CD14-positive monocyte (primary cell): Measurements from ENCODE around the gene COL27A1. TPM values are rescaled to one million over a fixed set of nuclear protein-coding genes. Genes with fewer than 3 reads are reported as not detected.

Experiments
- DNase-seq, 3 donors: peaks; one replicate each; pipeline ENCODE4 v3.0.0-alpha.2; 2011 to 2022
- H2AFZ ChIP-seq: 2 replicates; pipeline ENCODE4 v1.6.0; 2012; ENCODE audit warnings: mild to moderate bottlenecking, low read depth, low read length, inconsistent platforms; ENCODE audit not compliant: insufficient read depth, poor library complexity, severe bottlenecking
- H3K27ac ChIP-seq, 2 donors: 1 replicate in 1 of 2; 2 replicates in 1 of 2; pipeline ENCODE4 v1.5.1; 2012 to 2013; ENCODE audit warnings: low read length in 2 of 2, control low read depth in 1 of 2, inconsistent platforms in 1 of 2, low read depth in 1 of 2, mild to moderate bottlenecking in 1 of 2
- H3K27me3 ChIP-seq, 2 donors: one replicate each; pipeline versions ENCODE4 v1.6.0 to v1.6.1; 2011 to 2013; ENCODE audit warnings: low read length in 2 of 2; ENCODE audit not compliant: control insufficient read depth in 2 of 2, insufficient read depth in 2 of 2
- H3K36me3 ChIP-seq, 2 donors: replicated peaks in 1 of 2; 1 replicate in 1 of 2; 2 replicates in 1 of 2; pipeline versions ENCODE4 v1.5.1 to v1.6.1; 2012 to 2013; ENCODE audit warnings: low read length in 2 of 2, control low read depth in 1 of 2, inconsistent platforms in 1 of 2, mild to moderate bottlenecking in 1 of 2; ENCODE audit not compliant: insufficient read depth in 2 of 2, control insufficient read depth in 1 of 2
- H3K4me1 ChIP-seq, 2 donors: 1 replicate in 1 of 2; 2 replicates in 1 of 2; pipeline versions ENCODE4 v1.5.1 to v1.6.1; 2012 to 2013; ENCODE audit warnings: low read length in 2 of 2, control low read depth in 1 of 2, inconsistent platforms in 1 of 2, mild to moderate bottlenecking in 1 of 2, moderate library complexity in 1 of 2; ENCODE audit not compliant: insufficient read depth in 2 of 2, control insufficient read depth in 1 of 2
- H3K4me2 ChIP-seq: replicated peaks from 2 replicates; pipeline ENCODE3; 2012; ENCODE audit warnings: low read length, moderate library complexity, mild to moderate bottlenecking; ENCODE audit not compliant: poor library complexity, severe bottlenecking; ENCODE audit errors: extremely low read depth
- H3K4me3 ChIP-seq, 3 experiments: fragments of 200-600 bp in 1 of 3; sonication (generic) in 1 of 3; replicated peaks in 1 of 3; 1 replicate in 2 of 3; 2 replicates in 1 of 3; pipeline ENCODE4 v1.5.1; 2011 to 2013; ENCODE audit warnings: low read length in 3 of 3, mild to moderate bottlenecking in 3 of 3, control low read depth in 2 of 3, low read depth in 2 of 3, inconsistent platforms in 1 of 3, moderate library complexity in 1 of 3
- H3K79me2 ChIP-seq: 2 replicates; pipeline ENCODE4 v1.6.0; 2012; ENCODE audit warnings: mild to moderate bottlenecking, control low read depth, inconsistent platforms, low read length, moderate library complexity; ENCODE audit not compliant: insufficient read depth
- H3K9ac ChIP-seq: 2 replicates; pipeline ENCODE4 v1.6.0; 2017; ENCODE audit warnings: low read length, mild to moderate bottlenecking; ENCODE audit not compliant: insufficient read depth, poor library complexity, severe bottlenecking
- H3K9me3 ChIP-seq, 2 donors: replicated peaks in 1 of 2; 1 replicate in 1 of 2; 2 replicates in 1 of 2; pipeline versions ENCODE4 v1.5.1 to v1.6.1; 2012 to 2013; ENCODE audit warnings: low read length in 2 of 2, control low read depth in 1 of 2; ENCODE audit not compliant: control insufficient read depth in 1 of 2, insufficient read depth in 1 of 2
- H4K20me1 ChIP-seq: 2 replicates; pipeline ENCODE4 v1.6.0; 2012; ENCODE audit warnings: mild to moderate bottlenecking, low read length, control low read depth, moderate library complexity; ENCODE audit not compliant: insufficient read depth
- H3K27ac Mint-ChIP-seq, 7 donors: one replicate each; pipeline ENCODE4 v1.8.0; 2020; ENCODE audit warnings: mild to moderate bottlenecking in 7 of 7, mixed read lengths in 7 of 7, moderate library complexity in 6 of 7, inconsistent platforms in 2 of 7
- H3K27me3 Mint-ChIP-seq, 3 donors: one replicate each; pipeline ENCODE4 v1.8.0; 2021 to 2022; ENCODE audit warnings: low read depth in 3 of 3, mild to moderate bottlenecking in 3 of 3, mixed read lengths in 3 of 3, moderate library complexity in 3 of 3, inconsistent platforms in 1 of 3
- H3K36me3 Mint-ChIP-seq, 2 donors: one replicate each; pipeline ENCODE4 v1.8.0; 2020; ENCODE audit warnings: mixed read lengths in 2 of 2, inconsistent platforms in 1 of 2, mild to moderate bottlenecking in 1 of 2
- H3K4me1 Mint-ChIP-seq: one replicate; pipeline ENCODE4 v1.8.0; 2020; ENCODE audit warnings: mild to moderate bottlenecking, mixed read lengths
- H3K4me3 Mint-ChIP-seq, 2 donors: one replicate each; pipeline ENCODE4 v1.8.0; 2020; ENCODE audit warnings: mild to moderate bottlenecking in 2 of 2, mixed read lengths in 2 of 2, moderate library complexity in 1 of 2
- H3K9me3 Mint-ChIP-seq, 7 donors: one replicate each; pipeline ENCODE4 v1.8.0; 2020 to 2022; ENCODE audit warnings: mixed read lengths in 7 of 7, mild to moderate bottlenecking in 6 of 7, moderate library complexity in 6 of 7, inconsistent platforms in 2 of 7
- WGBS: methylation state at CpG from one replicate; pipeline ENCODE4 v1.1.5; 2013; ENCODE audit warnings: missing lambda C conversion rate; ENCODE audit not compliant: insufficient coverage; 5-methylcytosine and 5-hydroxymethylcytosine counted together
- intact Hi-C, 2 donors: fragments of 100-400 bp; cut with micrococcal nuclease; formaldehyde crosslinking; loops; one replicate each; pipeline versions ENCODE4 v1.15.0 to v1.15.1; 2023
- polyA plus RNA-seq, 3 donors: library from polyadenylated mRNA; depleted of rRNA in 1 of 3; unstranded in 2 of 3; stranded (reverse) in 1 of 3; fragments of 300-500 nt in 2 of 3; fragments of >200 nt in 1 of 3; fragmentation: Illumina TruSeq in 2 of 3; gene quantifications; 1 replicate in 2 of 3; 2 replicates in 1 of 3; pipeline ENCODE4 v1.2.3, GENCODE V29; 2012 to 2021
- TF ChIP-seq, protein P1 (sequence below): fragments of 200-600 bp; IDR thresholded peaks from one replicate; pipeline ENCODE4 v1.8.0; 2022; ENCODE audit warnings: antibody characterized with exemption, mild to moderate bottlenecking

COL27A1 gene
- polyA plus RNA-seq, 3 donors: 0.03 TPM; not detected in 2

DNA sequence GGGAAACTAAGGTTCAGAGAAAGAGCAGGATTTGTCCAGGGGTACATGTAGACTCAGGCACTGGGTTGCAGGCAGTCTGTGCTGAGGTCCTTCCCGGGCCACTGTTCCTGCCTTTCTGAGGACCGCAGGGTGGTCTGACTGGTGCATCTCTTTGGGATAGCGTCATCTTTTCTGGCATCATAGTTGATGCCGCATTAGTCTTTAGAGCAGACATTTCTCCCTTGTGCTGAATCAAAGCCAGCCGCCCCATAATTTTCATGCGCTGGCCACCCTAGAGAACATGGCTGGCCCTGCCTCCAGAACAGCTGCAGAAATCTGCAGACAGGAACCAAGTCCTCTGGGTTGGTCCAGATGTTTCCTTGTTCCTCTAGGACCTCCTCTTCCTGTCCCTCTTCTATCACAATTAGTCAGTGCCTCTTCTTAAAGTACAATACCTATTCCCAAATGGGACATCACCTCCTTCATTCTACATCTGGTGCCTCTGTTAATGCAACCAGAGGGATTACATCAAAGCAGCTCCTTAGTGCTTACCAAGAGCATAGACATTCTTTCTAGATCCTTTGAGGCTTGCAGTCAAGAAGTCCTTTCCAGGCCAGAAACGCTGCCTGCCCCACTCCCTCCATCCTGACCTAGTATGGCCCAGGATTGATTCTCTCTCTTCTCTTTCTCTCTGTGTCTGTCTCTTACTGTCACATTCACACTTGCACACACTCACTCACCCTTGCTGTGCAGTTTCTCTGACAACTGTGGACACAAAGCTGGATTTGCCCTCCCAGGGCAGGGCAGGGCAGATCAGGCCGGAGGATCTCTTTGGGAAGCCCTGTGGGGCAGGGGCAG, 125.5 kb downstream of the COL27A1 start:
- H3K4me3 ChIP-seq: no peak overlapping the region
- no peaks in the 10 kb centered on the region for H3K27me3 ChIP-seq
- intact Hi-C loops: no loop called here
- WGBS: 89% methylated on average over 7 of the region's 8 CpGs
- Mint-ChIP-seq H3K4me1 (peaks cover 5% of the 10 kb centered on the region), H3K27me3 (peaks cover 5 to 9% (median 8%) of the 10 kb centered on the region in 3 donors), H3K27ac (no peak overlapping the region), H3K36me3 (no peaks in the 10 kb centered on the region), H3K4me3 (no peak overlapping the region), H3K9me3 (peaks cover 0 to 6% (median 0%) of the 10 kb centered on the region in 7 donors)
- no peaks in the 10 kb centered on the region for H4K20me1 ChIP-seq
- no peaks in the 10 kb centered on the region for H3K79me2 ChIP-seq
- H3K4me1 ChIP-seq: peaks cover 4% of the 10 kb centered on the region in 2 donors
- H3K27ac ChIP-seq: no peak overlapping the region
- DNase-seq: no peak
- TF ChIP-seq, protein P1, sequence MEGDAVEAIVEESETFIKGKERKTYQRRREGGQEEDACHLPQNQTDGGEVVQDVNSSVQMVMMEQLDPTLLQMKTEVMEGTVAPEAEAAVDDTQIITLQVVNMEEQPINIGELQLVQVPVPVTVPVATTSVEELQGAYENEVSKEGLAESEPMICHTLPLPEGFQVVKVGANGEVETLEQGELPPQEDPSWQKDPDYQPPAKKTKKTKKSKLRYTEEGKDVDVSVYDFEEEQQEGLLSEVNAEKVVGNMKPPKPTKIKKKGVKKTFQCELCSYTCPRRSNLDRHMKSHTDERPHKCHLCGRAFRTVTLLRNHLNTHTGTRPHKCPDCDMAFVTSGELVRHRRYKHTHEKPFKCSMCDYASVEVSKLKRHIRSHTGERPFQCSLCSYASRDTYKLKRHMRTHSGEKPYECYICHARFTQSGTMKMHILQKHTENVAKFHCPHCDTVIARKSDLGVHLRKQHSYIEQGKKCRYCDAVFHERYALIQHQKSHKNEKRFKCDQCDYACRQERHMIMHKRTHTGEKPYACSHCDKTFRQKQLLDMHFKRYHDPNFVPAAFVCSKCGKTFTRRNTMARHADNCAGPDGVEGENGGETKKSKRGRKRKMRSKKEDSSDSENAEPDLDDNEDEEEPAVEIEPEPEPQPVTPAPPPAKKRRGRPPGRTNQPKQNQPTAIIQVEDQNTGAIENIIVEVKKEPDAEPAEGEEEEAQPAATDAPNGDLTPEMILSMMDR: no peak
- H3K9ac ChIP-seq: no peak overlapping the region
- no peak overlapping the region for H2AFZ ChIP-seq
- no peaks in the 10 kb centered on the region for H3K36me3 ChIP-seq
- H3K4me2 ChIP-seq: no peak overlapping the region
- H3K9me3 ChIP-seq: no peaks in the 10 kb centered on the region

DNA sequence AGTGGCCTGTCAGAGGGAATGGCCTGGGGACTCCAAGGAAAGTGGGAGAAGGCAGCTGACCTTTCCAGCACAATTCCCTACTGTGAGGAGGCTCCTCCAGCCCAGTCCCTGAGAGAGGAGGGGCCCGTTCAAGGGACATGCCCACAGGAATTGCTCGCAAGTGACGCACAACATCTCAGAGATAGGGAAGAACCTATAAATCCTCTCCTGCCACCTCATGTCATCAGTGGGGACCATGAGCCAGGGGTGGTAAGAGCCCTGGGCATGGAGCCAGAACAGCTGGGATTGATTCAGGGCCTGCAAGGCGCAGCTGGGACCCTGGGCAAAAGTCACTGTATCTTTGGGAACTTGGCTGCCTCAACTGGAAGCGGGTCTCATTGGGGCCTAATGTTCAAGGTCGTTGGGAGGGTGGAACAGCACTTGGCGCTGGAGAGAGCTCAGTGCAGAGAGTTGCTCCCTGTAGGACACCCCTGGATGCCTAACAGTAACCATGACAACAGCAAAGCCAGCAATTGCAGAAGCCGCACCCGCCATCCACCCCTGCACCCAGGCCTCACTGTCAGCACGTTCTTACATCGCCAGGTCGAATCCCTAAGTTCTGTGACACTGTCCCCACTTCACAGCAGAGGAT, 126.3 kb downstream of the COL27A1 start:
- Mint-ChIP-seq H3K9me3 (peaks cover 0 to 6% (median 0%) of the 10 kb centered on the region in 7 donors), H3K36me3 (no peaks in the 10 kb centered on the region), H3K4me1 (peaks cover 5% of the 10 kb centered on the region), H3K27me3 (peaks cover 5 to 9% (median 8%) of the 10 kb centered on the region in 3 donors), H3K27ac (no peak overlapping the region), H3K4me3 (no peak overlapping the region)
- no peaks in the 10 kb centered on the region for H3K27me3 ChIP-seq
- no peak overlapping the region for H3K4me2 ChIP-seq
- no peaks in the 10 kb centered on the region for H3K9me3 ChIP-seq
- no peaks in the 10 kb centered on the region for H3K79me2 ChIP-seq
- H3K27ac ChIP-seq: no peak overlapping the region
- peaks cover 4% of the 10 kb centered on the region in 2 donors for H3K4me1 ChIP-seq
- WGBS: 81% methylated on average over 8 of the region's 12 CpGs
- no peak overlapping the region for H2AFZ ChIP-seq
- H3K9ac ChIP-seq: no peak overlapping the region
- intact Hi-C loops: no loop called here
- H3K4me3 ChIP-seq: no peak overlapping the region
- no peak for DNase-seq
- TF ChIP-seq, protein P1: no peak
- no peaks in the 10 kb centered on the region for H3K36me3 ChIP-seq
- H4K20me1 ChIP-seq: no peaks in the 10 kb centered on the region
